Astrocyte (in vitro differentiated cells and primary cell): Measurements from ENCODE around the gene PHAX.

Source experiments
- CTCF ChIP-seq: IDR thresholded peaks from 2 replicates; pipeline ENCODE4 v1.5.1; 2011; ENCODE audit warnings: low read depth, mild to moderate bottlenecking, inconsistent platforms, low read length, moderate library complexity; ENCODE audit not compliant: insufficient read depth
- EZH2 ChIP-seq: IDR thresholded peaks from 2 replicates; pipeline ENCODE4 v1.6.1; 2012; ENCODE audit warnings: mild to moderate bottlenecking, low read length, inconsistent platforms; ENCODE audit not compliant: insufficient read depth

- no peak for TF ChIP-seq CTCF
- no peak for TF ChIP-seq EZH2
Measured at GRCh38 chr5:126615286-126615685, 14.5 kb downstream of the PHAX start.
